Tibial nerve (tissue), 4 donors: Measurements from ENCODE around the gene ALLC.

Source experiments
- CTCF ChIP-seq, 5 experiments: fragments of 200-600 bp in 3 of 5; fragments of 450-650 bp in 2 of 5; sonication (generic) in 3 of 5; IDR thresholded peaks; one replicate each; pipeline ENCODE4 v1.5.1; 2016 to 2019; ENCODE audit warnings: antibody characterized with exemption in 5 of 5, mild to moderate bottlenecking in 3 of 5, moderate library complexity in 2 of 5
- EP300 ChIP-seq, 2 donors: sonication (generic); formaldehyde crosslinking; IDR thresholded peaks; one replicate each; pipeline ENCODE4 v1.6.1; 2017; ENCODE audit warnings: antibody characterized with exemption in 2 of 2, mild to moderate bottlenecking in 1 of 2
- POLR2A ChIP-seq, 2 donors: fragments of 450-650 bp; IDR thresholded peaks; one replicate each; pipeline ENCODE4 v1.6.1; 2017; ENCODE audit warnings: antibody characterized with exemption in 2 of 2, mild to moderate bottlenecking in 2 of 2, moderate library complexity in 2 of 2

GRCh38 chr2:3747032-3747654 is 89.1 kb downstream of the ALLC start:
- no peak for TF ChIP-seq CTCF (IDR thresholded peaks at IDR 0.05)
- no peak for TF ChIP-seq POLR2A (IDR thresholded peaks at IDR 0.05)
- no peak for TF ChIP-seq EP300 (IDR thresholded peaks at IDR 0.05)
